GM19025 (cell line): ENCODE measurements around the gene ABTB2.
"Not testable (repeated sequence)": the region's sequence is repeated elsewhere in the genome, so short reads cannot be mapped to it uniquely, and the experiment has no call there.

Experiments used
- ATAC-seq: cut with Tn5 transposase; IDR thresholded peaks from one replicate; pipeline ENCODE4 v1.9.1; 2021; ENCODE audit warnings: mild to moderate bottlenecking, low read depth, moderate library complexity; ENCODE audit not compliant: unreplicated experiment

The ABTB2 gene

GRCh38 chr11:34357701-34358257 lies at the start of gene ABTB2:
Gene ABTB2, minus strand, starts transcription at chr11:34358010.
- ATAC-seq = peak; percentile 88

- no peak for ATAC-seq
Observed at GRCh38 chr11:34407121-34407813, 49.5 kb upstream of the ABTB2 start.

GRCh38 chr11:34406413-34406812 lies 48.6 kb upstream of the ABTB2 start:
- ATAC-seq = no peak

GRCh38 chr11:34405079-34405858 lies 47.5 kb upstream of the ABTB2 start:
- ATAC-seq = no peak

- ATAC-seq = no peak
Observed at GRCh38 chr11:34404280-34404679, 46.5 kb upstream of the ABTB2 start.

GRCh38 chr11:34403431-34403830 lies 45.6 kb upstream of the ABTB2 start:
- ATAC-seq = no peak

- ATAC-seq = no peak
Observed at GRCh38 chr11:34397811-34398210, 40.0 kb upstream of the ABTB2 start.

- no peak for ATAC-seq
Observed at GRCh38 chr11:34397120-34397519, 39.3 kb upstream of the ABTB2 start.

- no peak for ATAC-seq
Observed at GRCh38 chr11:34395916-34396550, 38.2 kb upstream of the ABTB2 start.

- ATAC-seq = no peak
Observed at GRCh38 chr11:34394771-34395300, 37.0 kb upstream of the ABTB2 start.

GRCh38 chr11:34387653-34388052 lies 29.8 kb upstream of the ABTB2 start:
- no peak for ATAC-seq

GRCh38 chr11:34386356-34386755 lies 28.5 kb upstream of the ABTB2 start:
- not testable (repeated sequence) for ATAC-seq

- no peak for ATAC-seq
Observed at GRCh38 chr11:34382532-34383276, 24.9 kb upstream of the ABTB2 start.

GRCh38 chr11:34381775-34382174 lies 24.0 kb upstream of the ABTB2 start:
- ATAC-seq = no peak

GRCh38 chr11:34380696-34381095 lies 22.9 kb upstream of the ABTB2 start:
- ATAC-seq = no peak

- no peak for ATAC-seq
Observed at GRCh38 chr11:34379539-34379938, 21.7 kb upstream of the ABTB2 start.

- ATAC-seq = no peak
Observed at GRCh38 chr11:34379079-34379478, 21.3 kb upstream of the ABTB2 start.

- ATAC-seq = no peak
Observed at GRCh38 chr11:34373727-34374126, 15.9 kb upstream of the ABTB2 start.

- no peak for ATAC-seq
Observed at GRCh38 chr11:34366522-34366921, 8.7 kb upstream of the ABTB2 start.

GRCh38 chr11:34364102-34364501 lies 6.3 kb upstream of the ABTB2 start:
- ATAC-seq = no peak
